LNCaP clone FGC (cell line): Measurements from ENCODE around the gene KLK3.
A peak's percentile ranks its signal among the peaks of the same experiment; 100 is the strongest.

ENCODE experiments used
- DNase-seq: peaks from one replicate; pipeline ENCODE4 v3.0.0-alpha.2; 2011; ENCODE audit warnings: low read depth
- H3K4me3 ChIP-seq: 2 replicates; pipeline ENCODE4 v1.5.1; 2011; ENCODE audit warnings: mild to moderate bottlenecking, low read depth, low read length, control low read depth
- TF ChIP-seq, protein P1 (sequence below): IDR thresholded peaks from 2 replicates; pipeline ENCODE4 v1.5.1; 2012; ENCODE audit warnings: mild to moderate bottlenecking; ENCODE audit not compliant: control insufficient read depth, insufficient read depth; ENCODE audit errors: extremely low read depth

KLK3 gene

GRCh38 chr19:50861496-50862286, 7.0 kb downstream of the KLK3 start:
- TF ChIP-seq, protein P1, sequence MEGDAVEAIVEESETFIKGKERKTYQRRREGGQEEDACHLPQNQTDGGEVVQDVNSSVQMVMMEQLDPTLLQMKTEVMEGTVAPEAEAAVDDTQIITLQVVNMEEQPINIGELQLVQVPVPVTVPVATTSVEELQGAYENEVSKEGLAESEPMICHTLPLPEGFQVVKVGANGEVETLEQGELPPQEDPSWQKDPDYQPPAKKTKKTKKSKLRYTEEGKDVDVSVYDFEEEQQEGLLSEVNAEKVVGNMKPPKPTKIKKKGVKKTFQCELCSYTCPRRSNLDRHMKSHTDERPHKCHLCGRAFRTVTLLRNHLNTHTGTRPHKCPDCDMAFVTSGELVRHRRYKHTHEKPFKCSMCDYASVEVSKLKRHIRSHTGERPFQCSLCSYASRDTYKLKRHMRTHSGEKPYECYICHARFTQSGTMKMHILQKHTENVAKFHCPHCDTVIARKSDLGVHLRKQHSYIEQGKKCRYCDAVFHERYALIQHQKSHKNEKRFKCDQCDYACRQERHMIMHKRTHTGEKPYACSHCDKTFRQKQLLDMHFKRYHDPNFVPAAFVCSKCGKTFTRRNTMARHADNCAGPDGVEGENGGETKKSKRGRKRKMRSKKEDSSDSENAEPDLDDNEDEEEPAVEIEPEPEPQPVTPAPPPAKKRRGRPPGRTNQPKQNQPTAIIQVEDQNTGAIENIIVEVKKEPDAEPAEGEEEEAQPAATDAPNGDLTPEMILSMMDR = no peak
- no peak for DNase-seq
- H3K4me3 ChIP-seq = no peak overlapping the region

GRCh38 chr19:50869479-50869878, 14.8 kb downstream of the KLK3 start:
- TF ChIP-seq, protein P1 = no peak
- peak; percentile 95 for DNase-seq
- H3K4me3 ChIP-seq = no peak overlapping the region

GRCh38 chr19:50870417-50871089, 15.8 kb downstream of the KLK3 start:
- no peak for DNase-seq
- TF ChIP-seq, protein P1 = no peak
- no peak overlapping the region for H3K4me3 ChIP-seq

DNA sequence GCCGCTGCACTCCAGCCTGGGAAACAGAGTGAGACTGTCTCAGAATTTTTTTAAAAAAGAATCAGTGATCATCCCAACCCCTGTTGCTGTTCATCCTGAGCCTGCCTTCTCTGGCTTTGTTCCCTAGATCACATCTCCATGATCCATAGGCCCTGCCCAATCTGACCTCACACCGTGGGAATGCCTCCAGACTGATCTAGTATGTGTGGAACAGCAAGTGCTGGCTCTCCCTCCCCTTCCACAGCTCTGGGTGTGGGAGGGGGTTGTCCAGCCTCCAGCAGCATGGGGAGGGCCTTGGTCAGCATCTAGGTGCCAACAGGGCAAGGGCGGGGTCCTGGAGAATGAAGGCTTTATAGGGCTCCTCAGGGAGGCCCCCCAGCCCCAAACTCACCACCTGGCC, 18.3 kb downstream of the KLK3 start, which contains the start of gene KLK2:
Gene KLK2 (plus strand): TSS at position 384 of the 400 bp plus-strand sequence. CDS start 35 bp downstream, outside the sequence.
- TF ChIP-seq, protein P1 = no peak
- peak; percentile 100 for DNase-seq

DNA sequence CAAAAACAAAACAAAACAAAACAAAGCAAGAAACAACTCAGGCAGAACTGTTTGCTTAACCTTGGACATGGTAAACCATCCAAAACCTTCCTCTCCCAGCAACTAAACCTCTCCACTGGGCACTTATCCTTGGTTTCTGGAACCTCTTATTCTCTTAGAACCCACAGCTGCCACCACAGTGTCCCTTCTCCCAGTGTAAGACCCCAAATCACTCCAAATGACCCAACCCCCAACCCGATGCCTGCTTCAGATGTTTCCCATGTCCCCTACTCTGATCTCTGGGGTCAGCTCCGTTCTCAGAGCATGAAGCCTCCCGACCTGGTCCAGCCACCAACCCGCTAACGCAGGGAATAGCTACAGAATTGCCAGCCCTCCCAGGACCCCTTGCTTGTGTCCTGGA, 19.5 kb downstream of the KLK3 start:
- TF ChIP-seq, protein P1 = no peak
- peak overlapping the region; percentile 59 for H3K4me3 ChIP-seq

More for the DNA sequence above, 18.3 kb downstream of the KLK3 start, which contains the start of gene KLK2:
- peak within 1 kb of the TSS; percentile 59 for H3K4me3 ChIP-seq

GRCh38 chr19:50875795-50876422, 21.2 kb downstream of the KLK3 start:
- H3K4me3 ChIP-seq = peak overlapping the region; percentile 59
- TF ChIP-seq, protein P1 = no peak
- DNase-seq = no peak

More for the DNA sequence above, 19.5 kb downstream of the KLK3 start:
- DNase-seq = no peak
